GM18861 (cell line): ENCODE measurements around the gene ELAC2.

Experiments used
- ATAC-seq: cut with Tn5 transposase; IDR thresholded peaks from one replicate; pipeline ENCODE4 v1.9.1; 2021; ENCODE audit not compliant: unreplicated experiment

The ELAC2 gene

DNA sequence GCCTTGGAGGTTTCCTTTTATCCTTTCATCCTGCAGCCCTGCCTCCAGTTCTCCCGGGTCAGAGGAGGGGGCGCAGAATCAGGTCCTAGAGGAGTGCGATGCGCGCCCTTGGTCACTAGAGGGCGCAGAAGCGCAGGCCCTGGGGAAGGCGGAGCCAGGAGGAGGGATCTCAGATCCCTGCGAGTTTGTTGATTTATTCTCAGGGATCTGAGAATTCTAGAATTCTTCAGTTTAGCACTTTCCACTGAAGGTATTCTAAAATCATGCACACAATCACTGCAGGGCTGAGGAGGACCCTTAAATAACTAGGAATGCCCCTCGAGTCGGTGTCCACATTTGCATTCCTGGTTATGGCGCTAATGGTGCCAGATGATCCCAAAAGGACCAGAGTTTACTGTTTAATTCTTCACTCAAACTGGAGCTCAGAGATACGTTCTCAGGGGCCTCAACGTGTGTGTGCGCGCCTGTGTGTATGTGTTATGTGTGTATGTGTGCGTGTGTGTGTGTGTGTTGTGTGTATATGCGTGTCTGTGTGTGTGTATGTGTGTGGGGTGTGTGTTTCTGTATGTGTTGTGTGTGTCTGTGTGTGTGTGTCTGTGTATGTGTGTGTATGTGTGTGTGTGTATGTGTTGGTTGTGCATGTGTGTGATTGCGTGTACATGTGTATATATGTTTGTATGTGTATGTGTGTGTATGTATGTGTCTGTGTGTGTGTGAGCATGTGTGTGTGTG is 6.9 kb upstream of the ELAC2 start:
- peak; percentile 77 for ATAC-seq

DNA sequence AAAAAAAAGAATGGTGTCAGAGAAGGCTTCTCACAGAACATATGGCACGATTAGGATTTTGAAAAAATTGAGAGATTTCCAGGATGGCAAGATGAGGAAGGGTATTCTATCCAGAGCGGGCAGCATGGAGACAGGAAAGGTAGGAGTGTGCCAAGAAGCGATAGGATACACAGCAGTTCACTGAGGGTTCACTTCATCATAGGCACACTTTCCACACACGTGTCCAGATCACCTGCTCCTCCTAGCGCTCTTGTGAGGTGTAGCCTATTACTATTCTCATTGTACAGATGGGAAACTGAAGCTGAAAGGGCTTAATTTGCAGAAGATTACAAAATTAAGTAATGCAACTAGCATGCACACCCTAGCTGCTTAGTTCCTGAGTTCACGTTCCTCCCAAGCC is 6.2 kb upstream of the ELAC2 start:
- ATAC-seq = no peak

DNA sequence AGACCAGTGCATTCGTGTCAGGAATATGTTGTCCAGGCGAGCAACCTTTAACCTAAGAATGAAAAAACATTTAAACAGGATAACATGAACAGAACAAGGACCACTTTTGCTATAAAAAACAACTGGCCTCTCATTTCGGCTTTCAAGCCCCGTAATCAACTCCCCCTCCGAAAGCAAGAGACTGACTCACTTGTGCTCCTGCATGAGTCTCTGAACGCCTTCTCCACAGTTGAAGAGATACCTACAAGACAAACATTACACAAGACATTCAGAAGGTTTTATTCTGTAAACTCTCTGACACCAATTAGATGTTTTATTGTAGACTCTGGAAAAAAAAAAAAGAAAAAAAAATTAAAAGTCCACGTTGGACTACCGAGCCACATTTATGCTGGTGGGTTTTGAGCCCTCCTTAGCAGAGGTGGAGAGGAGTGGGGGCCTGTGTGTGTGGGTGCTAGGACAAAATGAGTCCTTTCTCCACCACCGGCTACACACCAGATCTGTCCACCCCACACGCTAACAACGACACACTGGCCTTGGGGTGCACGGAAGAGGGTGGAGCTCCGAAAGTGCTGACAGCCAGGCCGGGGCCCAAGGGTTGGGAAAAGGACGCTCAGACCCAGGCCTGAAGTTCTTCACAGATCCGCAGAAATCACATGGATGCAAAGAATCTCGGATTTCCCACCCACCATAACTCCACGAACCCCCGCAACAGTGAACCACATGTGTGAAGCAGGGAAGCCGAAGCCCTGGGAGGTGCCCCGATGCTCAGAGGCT is 759 bp downstream of the ELAC2 start:
- ATAC-seq = no peak

DNA sequence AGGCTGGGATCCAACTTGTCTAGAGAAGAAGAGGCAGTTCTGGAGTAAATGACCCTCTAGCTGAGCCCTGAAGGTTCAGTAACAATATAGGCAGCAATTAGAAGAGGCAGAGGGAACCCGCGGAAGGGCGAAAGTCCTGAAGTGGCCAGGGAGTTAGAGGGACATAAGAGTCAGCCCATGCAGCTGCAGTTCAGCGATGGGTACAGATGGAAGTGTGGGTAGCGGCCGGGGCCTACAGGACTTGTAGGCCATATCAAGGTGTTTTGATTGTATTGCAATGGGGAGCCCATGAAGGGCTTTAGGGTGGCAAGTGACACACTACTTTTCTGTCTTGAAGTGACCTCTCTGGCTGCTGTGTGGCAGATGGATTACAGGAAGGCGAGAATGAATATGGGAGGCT is 3.0 kb downstream of the ELAC2 start:
- no peak for ATAC-seq

DNA sequence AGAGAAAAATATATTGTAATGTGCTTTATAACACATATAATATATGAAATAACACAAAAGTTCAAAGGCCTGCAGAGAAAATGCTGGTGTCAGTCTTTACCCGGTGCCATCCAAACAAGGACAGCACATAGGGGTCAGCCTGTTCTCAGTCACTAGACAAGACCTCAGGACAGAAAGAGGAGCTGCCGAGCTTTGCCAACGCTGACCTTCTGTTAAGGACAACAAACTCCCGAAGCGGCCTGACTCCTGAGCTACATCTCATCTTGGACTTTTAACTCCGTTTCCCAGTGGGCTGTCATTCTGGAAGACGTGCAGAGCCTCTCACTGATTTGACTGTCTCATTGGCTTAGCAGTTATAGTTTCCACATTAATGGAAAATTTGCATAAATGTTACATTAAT is 6.9 kb downstream of the ELAC2 start:
- ATAC-seq = no peak

DNA sequence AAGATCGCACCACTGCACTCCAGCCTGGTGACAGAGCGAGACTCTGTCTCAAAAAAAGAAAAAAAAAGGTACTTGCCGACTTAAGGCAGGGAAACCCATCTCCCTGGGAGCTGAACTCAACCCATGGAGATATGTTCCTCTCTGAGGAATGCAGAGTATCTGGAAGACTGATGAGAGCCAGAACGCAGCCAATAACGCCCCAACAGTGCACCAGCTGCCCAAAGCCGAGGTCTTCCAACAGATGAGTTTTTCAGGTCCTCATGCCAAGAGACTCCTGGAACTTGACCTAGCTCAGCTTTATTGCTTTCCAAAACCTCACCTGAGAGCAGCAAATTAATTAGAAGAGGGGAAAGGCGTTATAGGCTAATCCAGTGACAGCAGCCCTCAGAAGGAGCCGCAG is 9.4 kb downstream of the ELAC2 start:
- ATAC-seq = no peak

DNA sequence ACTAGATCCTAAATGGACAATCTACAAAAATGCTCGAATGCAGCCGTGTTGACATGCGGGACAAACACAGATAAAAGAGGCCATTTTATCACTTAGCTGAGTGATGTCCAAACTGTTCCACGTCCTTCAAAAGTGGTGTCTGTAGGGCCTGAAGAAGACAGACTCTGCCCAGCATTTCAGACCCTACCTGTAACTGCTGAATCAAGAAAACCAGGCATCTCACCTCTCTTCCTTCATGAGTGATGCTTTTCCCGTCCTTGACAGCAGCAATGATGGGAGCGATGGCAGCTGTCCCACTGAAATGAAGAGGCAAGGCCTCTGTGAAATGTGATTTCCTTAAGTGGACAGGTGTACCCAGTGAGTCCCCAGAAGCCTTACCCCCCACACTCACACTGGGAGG is 12.3 kb downstream of the ELAC2 start:
- no peak for ATAC-seq

DNA sequence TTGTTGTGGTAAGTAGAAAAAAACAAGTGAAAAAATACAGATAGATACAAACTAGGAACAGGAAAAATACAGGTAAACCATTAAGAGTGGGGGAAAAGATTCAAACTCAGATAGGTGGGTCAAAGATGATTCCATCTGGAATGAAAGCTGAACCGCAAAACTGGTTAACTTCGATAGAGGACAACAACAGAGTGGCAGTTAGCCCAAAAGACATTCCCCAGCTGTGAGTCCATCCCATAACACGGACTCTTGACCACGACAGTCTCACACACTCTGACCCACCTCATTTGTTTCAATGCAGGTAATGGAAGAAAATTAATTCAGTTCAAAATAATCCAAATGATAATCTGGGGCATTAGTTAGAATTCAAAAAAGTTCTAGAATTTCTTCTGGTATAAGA is 13.5 kb downstream of the ELAC2 start:
- ATAC-seq = no peak

DNA sequence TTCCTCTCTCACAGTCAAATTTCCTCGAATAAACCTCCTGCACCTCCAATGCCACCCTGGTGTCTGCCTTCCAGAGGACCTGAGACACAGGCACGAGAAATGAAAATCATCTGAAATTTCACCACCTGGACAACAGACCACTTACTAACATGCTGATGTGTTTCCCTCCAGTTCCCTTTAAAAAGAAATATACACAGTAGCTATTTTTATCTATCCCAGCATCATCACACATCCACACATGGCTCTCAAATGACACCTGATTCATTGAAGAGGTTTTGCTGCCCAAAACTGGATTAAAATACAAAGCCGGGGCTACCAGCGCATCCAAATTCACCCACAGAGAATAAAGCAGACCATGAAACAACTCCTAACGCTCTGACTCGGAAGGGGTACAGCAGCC is 13.9 kb downstream of the ELAC2 start:
- no peak for ATAC-seq

DNA sequence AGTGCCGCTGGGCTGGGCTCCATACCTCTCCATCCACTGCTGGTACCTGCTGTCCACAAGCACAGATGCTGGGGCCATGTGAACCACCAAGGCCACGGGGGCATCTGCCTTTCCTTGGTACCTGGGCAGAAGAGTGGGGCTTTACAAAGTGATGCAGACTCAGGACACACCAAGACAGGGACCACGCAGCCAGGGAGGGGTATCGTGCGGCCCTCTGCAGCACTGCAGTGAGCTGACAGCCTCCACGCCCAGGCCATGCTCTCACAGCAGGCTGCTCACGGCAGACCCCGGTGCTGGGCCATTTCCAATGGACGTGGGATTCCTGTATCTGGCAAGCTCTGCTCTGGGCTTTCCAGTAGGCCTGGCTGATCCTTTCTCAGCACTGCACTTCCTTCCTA is 14.4 kb downstream of the ELAC2 start:
- ATAC-seq = no peak

DNA sequence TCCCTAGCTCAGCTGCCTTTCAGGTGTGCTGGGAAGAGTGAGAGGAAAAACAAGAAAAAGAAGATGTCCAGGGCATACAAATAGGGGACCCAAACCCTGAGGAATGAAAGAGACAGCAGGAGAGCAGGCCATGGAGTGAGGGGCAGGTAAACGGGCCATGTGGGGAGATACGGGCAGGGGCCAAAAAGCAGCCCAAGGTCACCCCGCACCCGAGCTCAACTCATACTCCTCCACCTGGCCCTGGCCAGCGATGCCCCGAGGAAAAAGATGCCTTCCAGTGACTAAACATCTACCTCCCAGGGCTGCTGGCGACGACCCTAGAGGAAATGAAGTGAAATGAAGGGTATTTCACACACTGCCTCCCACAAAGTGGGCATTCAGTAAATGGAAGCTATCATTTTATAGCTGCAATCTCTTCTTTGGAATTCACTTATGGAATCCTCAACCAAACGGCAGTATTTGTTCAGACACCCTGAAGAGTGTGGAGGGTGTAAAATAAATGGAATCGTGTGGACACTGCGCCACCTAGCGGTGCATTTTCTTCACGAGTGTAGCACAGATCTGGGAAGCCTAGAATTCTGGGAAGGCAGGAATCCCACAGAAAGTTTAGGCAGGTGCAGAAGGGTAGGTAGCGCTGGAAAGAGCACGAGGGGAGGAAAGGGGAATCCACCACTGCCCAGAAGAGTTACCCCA is 14.9 kb downstream of the ELAC2 start:
- no peak for ATAC-seq

DNA sequence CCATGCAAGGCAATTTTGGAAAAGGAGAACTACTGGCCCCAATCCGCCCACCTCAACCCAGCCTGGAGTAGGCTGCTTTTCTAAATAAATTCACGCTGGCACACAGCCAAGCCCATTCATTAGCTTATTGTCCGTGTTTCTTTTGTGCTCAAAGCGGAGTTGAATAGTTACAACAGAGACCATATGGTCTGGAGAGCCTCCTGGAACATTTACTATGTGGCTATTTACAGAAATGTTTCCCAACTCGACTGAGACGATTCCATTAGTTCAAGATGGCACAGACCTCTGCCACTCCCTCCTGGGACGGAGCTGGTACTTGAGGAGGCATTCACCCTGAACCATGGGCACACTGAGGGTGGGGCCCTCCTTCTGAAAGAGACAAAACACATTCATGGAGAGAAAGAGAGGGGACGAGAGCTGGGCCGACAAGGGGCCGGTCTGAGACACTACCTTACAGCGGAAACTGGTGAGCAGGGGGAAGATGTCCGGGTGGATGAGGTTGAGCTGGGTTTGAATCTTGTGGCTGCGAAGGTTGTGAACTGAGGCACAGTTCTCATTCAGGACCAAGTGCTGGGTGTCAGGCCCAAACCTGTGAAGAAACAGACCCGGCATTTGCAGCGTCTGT is 15.7 kb downstream of the ELAC2 start:
- no peak for ATAC-seq

DNA sequence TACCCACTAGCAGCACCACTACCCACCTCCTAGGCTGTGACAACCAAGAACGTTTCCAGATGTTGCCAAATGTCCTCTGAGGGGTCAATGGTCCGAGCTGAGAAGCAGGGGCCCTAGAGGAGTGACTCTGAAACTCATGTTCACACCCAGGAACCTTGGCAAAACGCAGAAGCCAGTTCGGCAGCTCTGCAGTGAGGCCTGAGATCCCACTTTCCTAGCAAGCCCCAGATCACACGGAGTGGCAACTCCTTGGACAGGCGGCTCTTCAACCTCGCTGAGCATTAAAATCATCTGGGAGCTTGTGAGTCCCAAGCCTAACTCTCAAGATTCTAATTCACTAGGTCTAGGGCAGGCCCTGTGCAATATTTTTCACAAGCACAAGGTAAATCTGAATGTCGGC is 17.3 kb downstream of the ELAC2 start:
- no peak for ATAC-seq

DNA sequence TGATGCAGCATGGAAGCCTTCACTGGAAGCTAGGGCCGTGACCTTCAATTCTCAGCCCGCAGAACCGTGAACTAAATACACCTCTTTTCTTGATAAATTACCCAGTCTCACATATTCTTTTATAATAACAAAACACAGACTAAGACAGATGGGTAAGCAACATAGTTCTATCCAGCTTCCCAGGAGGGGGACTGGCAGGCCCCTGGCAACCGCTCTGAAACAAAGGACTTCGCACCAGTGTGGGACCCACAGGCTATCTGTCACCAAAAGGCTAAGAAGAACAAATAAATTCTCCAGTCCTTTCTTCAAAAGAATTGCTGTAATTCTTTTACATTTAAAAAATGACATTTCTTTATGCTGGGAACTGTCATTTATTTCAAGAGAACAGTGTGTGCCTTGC is 19.0 kb downstream of the ELAC2 start:
- ATAC-seq = no peak

DNA sequence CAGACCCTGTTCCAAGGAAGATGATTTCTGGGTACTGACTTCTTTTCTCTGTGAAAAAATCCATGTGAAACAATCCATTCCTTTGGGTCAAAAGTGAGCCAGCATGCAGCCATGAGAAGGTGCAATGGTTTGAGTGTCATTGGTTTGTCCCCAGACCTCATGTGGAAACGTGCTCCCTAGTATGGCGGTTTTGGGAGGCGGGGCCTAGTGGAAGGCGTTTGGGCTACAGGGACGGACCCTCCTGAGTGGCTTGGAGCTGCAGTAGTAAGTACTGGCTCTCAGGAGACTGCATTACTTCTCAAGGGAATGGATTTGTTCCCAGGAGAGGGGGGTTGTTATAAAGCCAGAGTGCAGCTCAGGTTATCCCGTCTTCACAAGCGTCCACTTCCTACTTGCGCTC is 19.4 kb downstream of the ELAC2 start:
- no peak for ATAC-seq

DNA sequence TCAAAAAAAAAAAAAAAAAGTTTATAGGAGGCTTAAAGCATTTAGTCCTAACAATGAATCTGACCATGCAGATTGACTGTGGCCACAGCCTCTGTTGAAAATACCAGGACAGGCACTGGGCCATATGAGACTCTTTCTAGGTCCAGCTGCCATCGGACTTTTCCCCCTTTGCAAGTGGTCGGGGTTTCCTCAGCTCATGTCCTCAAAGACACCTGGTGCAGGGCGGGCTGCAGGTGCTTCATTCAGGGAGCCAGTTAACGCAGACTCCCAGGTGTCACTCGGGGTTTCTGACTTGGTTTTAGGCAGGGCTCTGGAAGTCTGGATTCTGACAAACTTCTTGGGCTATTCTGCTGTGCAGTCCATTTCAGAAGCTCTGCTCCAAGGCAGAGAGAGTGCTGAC is 20.9 kb downstream of the ELAC2 start:
- ATAC-seq = no peak

DNA sequence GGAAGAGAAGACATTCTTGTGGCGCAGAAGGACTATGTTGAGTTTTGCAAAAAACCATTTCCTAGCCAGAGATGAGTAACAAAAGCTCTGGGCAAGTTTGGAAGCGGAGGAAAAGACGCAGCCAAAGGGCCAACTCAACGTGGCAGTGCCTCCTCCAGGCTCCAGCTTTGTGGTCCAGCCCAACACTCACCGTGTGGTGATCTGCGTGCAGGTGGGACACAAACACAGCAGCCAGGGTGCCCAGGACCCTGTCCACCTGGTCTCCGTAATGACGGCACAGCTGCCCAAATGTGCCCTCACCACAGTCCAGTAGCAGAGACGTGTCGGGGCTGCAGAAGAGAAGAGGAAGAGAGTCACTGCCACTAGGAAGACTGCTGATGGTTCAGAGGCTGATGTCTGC is 21.5 kb downstream of the ELAC2 start:
- no peak for ATAC-seq

DNA sequence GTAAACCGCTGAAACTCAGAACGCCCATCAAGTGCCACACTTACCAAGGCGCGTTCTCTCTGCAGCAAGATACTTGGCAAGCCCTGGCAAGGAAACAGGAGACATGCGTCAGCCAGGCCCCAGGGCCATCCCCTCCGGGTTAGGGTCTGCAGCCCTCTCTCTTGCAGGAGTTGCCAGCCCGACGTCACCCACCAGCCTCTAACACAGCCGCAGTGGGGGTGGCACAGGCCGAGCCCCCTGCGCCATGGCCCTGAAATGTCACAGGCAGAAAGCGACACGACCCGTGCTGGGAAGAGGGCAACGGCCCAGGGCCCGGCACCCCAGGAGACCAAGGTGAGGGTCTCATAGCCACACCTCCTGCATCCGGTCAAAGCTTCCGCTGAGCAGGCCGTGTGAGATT is 21.9 kb downstream of the ELAC2 start:
- no peak for ATAC-seq

DNA sequence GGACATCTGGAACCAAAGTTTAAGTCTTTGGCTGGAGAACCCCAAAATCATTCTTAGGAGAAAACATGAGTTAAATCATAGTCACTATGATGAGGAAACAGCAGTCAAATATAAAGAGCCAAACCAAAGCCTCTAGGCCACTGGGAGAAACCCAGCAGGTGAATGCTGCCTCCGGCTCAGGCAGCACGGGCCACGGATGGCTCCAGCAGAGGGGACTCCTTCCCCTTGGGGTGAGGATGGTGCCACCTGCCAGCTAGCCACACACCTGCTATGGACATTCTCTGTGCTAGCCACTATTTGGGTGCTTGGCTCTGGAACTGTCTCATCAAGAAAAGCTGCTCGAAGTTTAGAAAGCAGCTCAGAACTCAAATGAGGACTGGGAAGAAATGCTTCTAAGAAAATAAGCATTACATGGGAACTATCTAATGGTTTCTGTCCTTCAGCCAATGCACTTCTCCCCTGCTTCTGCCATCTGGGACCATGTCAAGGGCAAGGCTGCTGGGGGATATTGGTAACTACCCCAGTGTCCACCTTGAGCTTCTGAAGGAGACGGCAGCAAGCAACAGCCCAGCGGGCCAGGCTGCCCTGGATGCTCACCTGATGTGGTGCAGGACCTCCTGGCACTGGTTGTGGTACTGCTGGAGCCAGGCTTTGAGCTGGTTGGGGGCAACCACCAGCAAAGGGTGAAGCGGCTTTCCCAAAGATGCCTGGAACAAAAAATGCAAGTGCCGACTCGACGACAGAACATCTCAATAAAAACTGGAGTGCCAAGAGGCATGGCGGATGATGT is 22.5 kb downstream of the ELAC2 start:
- no peak for ATAC-seq

DNA sequence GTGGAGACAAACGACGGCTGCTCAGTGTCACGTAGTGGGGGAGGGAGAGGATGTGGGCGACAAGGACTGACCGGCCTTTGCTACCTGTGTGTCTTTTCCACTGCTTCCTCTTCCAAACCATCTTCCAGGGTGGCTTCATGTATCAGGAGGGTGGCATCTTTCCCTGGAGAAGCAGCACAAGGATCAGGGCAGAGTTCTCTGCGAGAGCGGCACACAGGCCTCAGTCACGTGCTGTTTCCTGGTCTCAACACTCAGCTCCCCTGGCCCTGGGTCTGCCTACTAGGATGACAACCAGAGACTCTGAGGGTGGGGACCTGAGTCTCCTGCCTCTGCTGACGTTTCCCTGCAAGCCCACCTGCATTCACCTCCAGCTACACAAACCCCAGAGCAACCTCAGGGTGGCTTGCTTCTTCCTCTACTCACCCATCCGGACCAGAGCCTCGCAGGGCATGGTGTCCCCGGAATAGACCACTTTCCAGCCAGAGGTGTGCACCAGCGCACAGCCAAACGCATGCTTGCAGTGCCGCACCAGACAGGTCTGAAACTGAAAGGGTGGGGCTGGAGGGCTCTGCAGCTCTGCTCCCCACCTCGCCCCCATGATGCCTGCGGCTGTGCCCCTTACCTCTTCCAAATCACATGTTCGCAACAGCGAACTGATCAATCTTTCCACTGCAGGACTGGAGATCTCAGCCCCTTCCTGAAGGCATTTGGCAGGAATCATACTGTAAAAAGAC is 23.3 kb downstream of the ELAC2 start:
- ATAC-seq = no peak
